Activated gamma-delta T cell treated with Interleukin-2 at 50 U/mL for 16 hours (primary cell): ENCODE measurements around the gene KCNQ4.
A peak's percentile ranks its signal among the peaks of the same experiment; 100 is the strongest.

Source experiments
- DNase-seq: peaks from one replicate; pipeline ENCODE4 v3.0.0-alpha.2; 2020

KCNQ4 gene

GRCh38 chr1:40844887-40845878 is 61.6 kb downstream of the KCNQ4 start:
- DNase-seq = no peak

DNA sequence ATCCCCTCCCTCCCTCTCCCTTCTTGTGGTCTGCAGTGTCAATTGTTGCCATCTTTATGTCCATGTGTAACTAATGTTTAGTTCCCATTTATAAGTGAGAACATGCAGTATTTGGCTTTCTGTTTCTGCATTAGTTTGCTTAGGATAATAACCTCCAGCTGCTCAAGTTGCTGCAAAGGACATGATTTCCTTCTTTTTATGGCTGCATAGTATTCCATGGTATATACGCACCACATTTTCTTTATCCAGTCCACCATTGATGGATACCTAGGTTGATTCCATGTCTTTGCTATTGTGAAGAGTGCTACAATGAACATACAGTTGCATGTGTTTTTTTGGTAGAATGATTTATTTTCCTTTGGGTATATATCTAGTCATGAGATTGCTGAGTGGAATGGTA is 62.3 kb downstream of the KCNQ4 start:
- no peak for DNase-seq

DNA sequence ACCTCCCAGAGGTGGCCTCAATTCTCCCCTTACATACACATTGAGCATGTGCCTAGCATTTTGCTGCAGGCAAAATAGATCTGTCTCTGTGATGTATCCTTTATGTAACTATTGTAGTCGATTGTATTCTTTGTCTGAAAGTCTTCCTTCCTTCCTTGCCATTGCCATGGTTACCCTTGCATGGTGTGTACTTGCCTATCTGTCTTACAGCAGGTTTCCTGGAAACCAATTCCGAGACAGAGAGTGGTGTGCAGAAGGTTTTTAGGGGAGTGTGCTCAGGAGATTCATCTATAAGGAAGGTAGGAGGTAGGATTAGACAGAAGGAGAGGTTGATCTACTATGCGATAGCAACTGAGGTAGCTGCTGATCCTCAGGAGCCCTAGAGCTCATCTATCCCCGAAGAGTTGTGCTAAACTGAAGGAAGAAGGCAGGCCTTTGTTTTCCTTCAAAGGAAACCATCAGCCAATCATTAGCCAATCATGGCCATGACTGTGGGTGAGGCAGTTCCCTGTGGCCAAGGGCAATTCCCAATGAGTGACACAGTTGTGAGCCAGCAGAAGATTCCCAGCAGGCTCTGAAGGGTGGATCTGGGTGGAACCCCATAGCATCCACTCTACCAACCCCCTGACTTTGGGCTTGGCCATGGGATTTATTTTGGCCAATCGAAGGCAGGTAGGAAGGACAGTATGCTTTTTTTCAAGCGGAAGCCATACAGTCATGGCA is 63.6 kb downstream of the KCNQ4 start:
- no peak for DNase-seq

DNA sequence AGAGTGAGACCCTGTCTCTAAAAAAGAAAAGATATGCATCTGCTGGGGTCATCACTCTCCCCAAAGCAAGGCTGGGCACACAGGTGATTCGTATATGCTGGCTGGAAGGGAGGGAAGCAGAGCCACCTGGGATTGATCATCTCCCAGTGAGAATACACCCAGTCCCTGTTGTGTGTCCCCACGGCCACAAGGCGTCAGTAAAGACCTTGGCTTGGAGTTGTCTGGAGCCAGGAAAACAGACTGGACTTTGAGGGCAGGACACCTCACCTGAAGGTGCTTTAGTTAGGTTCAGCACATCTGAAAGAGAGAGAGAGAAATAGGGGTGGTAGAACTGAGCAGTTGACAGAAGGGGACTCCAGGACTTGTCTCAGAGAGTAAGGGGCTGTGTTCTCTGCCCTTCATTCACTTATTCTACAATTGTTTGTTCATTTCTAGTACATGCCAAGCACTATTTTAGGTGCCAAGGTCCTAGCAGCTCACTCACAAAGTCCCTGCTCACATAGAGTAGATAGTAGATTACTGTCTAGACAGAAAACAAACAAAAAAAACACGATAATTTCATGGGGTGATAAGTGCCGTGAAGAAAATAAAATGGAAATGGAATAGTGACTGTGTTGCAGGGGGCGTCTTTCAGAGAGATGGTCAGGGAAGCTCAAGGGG is 65.1 kb downstream of the KCNQ4 start:
- no peak for DNase-seq

- DNase-seq = peak; percentile 77
Measured at GRCh38 chr1:40849801-40850592, 66.4 kb downstream of the KCNQ4 start.

GRCh38 chr1:40851643-40852042 is 68.1 kb downstream of the KCNQ4 start:
- no peak for DNase-seq

- DNase-seq = no peak
Measured at GRCh38 chr1:40853113-40853884, 69.7 kb downstream of the KCNQ4 start.

DNA sequence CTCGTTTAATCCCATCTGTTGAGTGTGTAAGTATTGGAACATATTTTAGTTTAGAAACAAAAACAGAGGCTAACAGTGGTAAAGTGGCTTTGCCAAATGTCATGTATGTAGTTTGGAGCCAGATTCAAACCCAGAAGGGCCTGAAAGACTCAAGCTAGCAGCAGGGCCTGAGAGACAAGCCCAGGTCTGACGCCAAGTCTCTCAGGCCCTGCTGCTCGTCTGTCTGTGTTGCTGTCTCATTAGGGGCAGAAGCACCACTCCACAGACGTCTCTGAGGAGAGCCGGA is 70.2 kb downstream of the KCNQ4 start:
- no peak for DNase-seq

DNA sequence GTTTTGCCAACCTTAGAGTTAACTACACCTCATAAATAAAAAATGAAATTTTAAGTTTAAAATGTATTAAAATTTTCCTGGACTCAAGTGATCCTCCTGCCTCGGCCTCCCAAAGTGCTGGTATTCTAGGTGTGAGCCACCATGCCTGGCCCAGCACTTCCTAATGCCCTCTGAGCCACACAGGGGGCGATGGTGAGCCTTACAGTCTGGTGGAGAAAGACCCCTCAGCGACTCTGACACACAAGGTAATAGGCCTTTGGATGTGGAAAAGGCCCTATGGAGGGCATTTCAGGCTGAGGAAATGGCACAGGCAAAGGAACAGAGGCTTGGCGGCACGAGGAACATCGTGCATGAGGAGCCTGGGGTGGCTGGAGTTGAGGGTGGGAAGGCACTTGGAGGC is 71.9 kb downstream of the KCNQ4 start:
- DNase-seq = no peak

DNA sequence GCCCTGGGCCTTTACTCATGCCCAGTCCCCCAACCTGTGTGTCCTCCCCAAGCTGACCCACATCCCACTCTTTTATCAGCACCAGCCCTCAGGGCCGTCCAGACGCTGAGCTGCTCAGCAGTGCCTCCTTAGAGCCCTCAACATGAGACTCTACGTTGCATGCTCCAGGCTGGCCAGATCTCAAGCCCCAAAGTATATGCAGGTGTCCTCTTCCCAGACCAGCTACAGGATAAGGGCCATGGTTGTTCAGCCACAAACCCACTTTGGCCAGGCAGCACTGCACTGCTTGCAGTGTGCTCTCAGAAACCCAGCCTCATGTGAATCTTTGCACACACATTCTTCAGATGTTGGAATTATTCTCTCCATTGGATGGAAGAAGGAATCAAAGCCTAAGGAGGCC is 72.5 kb downstream of the KCNQ4 start:
- no peak for DNase-seq

DNA sequence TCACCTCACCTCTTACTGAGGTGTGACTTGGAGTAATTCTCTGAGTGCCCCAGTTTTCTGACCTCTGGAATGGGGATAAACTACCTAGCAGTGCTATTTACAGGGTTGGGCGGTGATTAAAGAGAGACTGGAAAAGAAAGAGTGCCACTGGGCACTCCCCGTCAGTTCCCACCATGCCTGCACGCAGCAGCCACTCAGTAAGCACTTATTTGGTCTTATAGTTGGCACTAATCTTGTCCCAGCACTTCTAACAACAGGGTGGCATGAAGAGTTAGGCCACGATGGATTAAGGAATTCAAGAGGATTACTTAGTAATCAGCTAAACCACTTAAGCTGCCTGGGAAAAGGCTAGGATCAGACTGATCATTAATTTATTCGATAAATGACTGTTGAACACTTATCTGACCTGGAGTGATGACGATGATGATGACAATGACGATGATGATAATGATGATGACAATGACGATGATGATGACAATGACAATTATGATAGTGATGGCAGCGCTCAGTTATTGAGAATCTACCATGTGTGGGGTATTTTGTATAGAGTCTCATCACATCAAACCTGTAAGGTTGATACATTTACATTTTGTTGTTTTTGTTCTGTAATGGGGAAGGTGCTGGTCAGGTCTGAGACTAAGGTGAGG is 73.2 kb downstream of the KCNQ4 start:
- no peak for DNase-seq

GRCh38 chr1:40857737-40858136 is 74.2 kb downstream of the KCNQ4 start:
- no peak for DNase-seq

GRCh38 chr1:40858856-40859416 is 75.3 kb downstream of the KCNQ4 start:
- DNase-seq = no peak

- DNase-seq = no peak
Measured at GRCh38 chr1:40860706-40861223, 77.2 kb downstream of the KCNQ4 start.

DNA sequence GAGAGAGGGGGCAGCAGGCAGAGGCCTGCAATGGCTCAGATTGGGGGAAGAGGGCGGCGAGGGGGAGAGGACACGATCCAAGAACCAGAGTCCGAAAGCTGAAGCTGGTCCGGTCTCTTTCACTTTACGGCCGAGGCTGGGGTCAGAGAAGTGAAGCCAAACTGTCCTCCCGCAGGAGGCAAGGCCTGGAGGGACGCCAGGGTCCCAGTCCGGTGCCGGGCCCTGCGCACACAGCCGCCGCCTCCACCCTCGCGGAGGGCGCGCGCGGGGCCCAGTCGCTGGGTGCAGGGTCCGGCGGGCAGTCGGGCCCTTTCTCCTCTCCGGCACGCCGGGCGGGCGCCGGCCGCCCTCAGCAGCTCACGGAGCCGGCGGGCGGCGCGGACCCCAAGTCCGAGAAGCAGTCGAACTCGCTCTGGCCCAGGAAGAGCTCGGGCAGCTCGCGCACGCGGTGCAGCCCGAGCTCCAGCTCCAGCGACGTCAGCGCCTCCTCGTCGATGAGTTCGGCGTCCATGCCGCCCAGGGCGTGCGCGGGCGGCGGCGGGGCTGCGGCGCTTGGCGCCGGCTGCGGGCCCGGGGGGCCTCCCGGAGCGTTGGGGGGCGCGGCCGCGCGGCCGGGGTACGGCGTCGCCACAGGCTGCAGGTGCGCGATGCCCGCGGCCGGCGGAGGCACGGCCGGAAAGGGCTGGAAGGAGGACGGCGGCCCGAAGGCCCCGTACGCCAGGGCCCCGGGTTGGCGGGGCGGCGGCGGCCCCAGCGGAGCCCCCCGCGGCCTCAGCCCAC is 77.8 kb downstream of the KCNQ4 start:
- DNase-seq = peak; percentile 17

DNA sequence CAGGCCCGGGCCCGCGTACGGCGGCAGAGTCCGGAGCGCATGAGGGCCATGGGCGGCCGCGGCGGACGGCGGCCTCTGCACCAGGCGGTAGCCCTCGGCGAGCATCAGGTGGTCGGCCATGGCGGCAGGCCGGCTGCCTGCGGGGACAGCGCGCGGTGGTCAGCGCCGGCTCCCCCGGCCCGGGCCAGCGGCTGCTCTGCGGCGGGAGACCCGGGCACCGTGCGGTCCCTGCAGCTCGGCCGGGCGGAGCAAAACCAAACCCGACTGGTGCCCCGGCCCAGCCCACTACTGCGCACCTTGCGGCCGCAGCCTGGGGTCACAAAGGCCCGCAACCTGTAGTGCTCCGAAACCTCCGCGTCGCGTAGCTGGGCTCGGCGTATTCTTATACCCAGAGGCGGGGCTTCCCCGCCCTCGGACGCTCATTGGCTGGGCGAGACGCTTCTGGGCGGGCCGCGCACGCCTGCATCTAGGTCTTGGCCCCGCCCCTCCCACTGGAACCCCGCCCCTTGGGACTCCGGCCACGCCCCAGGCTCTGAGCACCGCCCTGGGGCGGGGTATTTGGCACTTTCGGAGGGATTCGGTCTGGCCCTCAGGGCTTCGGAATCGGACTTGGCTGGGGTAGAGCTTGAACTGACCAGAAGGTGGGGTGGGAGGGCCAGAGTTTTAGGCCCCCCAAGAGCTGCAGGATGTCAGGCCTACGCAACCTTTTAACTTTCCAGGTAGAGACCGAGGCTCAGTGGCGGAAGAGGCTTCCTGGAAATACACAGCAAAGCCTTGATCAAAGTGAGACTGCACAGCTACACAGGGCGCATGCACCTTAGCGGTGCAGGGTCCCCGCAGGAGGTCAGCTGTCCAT is 78.6 kb downstream of the KCNQ4 start, which contains the start of gene CITED4:
Gene CITED4 (minus strand): TSS at position 356 of the 856 bp plus-strand sequence. CDS start 236 bp downstream, at position 120.
- DNase-seq = peak; percentile 94

- no peak for DNase-seq
Measured at GRCh38 chr1:40868051-40868723, 84.6 kb downstream of the KCNQ4 start.

GRCh38 chr1:40870135-40870728 is 86.6 kb downstream of the KCNQ4 start:
- DNase-seq = no peak
